HG02642 (cell line): ENCODE data around the gene HELZ.

Experiments used
- ATAC-seq: cut with Tn5 transposase; IDR thresholded peaks from one replicate; pipeline ENCODE4 v1.9.1; 2021; ENCODE audit warnings: mild to moderate bottlenecking; ENCODE audit not compliant: unreplicated experiment, poor library complexity

The HELZ gene

GRCh38 chr17:67058036-67058435 lies 187.0 kb downstream of the HELZ start:
- ATAC-seq: no peak

DNA sequence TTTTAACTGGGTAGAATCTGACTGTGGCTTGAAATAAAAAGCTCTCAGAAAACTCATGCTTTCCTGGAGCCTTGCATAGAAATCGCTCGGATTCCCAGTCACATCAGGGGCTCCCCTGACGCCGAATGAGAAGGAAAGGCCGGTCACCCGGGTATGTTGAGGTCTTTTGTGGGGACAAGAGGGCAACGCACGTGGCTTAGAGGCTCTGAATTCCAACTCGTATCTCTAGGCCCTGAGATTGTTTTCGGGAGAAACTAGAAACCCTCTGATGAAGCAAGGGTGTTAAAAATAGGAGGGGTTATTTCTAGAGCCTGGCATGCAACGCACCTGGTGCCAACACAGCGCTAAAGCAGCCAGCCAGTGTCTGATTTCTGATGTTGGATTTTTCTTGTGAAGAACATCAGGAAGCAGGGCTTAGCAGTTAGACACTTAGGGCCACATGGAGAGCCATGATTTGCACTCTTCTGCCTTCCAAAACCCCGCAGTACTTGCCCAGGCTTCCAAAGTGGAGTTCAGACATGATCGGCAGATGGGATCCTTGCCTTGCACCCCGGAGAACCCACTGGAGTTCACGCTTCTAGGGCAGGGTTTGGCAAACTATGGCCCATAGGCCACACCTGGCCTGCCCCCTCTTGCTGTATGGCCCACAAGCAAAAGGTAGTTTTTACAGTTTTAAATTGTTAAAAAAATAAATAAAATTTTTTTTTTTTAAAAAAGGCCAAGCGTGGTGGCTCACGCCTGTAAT lies 188.1 kb downstream of the HELZ start:
- ATAC-seq: no peak

- no peak for ATAC-seq
Measured at GRCh38 chr17:67055811-67056745, 188.9 kb downstream of the HELZ start.

DNA sequence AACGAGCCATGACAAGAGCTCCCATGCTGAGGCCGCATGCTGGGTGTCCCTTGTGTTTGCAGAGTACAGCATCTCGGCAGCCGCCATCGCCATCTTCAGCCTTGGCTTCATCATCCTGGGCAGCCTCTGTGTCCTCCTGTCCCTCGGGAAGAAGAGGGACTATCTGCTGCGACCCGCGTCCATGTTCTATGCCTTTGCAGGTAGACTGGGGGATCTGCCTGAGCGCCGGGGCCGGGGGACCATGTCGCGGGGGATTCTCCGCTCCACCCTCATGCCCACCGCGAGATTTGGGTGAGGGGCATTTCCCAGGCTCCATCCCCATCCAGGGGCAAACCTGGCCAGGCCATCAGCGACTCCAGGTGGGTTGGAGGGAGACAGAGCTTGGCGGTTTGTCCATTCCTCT lies 190.0 kb downstream of the HELZ start:
- ATAC-seq: no peak

GRCh38 chr17:67054608-67055007 lies 190.4 kb downstream of the HELZ start:
- no peak for ATAC-seq

- no peak for ATAC-seq
Measured at GRCh38 chr17:67054011-67054591, 190.9 kb downstream of the HELZ start.

- no peak for ATAC-seq
Measured at GRCh38 chr17:67053438-67054000, 191.5 kb downstream of the HELZ start.

DNA sequence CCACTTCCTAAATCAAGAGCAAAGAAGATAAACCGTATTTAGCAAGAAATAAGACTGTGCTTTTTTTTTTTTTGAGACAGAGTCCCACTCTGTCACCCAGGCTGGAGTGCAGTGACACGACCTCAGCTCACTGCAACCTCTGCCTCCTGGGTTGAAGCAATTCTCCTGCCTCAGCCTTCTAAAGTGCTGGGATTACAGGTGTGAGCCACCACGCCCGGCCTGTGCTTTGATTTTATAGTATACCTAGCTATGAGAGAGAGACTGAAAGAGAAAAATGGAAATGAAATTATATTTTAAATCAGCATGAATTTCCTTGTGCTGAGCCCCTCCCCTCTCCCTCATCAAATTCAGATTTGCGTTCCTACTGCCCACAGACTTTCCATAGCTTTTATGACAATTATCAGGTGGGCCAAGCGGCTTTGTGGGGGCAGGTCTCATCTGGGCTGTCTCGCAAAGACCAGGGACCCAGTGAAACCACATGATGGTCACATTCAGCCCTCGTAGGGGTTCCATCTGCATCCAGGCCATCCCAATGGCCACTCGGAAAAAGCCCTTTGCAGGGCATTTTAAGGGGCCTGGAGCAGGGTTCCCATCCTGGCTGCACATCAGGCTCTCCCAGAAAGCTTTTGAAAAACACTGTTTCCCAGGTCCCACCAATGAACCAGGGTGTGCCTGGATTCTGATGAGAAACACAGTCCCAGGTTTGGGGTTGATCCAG lies 192.1 kb downstream of the HELZ start:
- no peak for ATAC-seq

GRCh38 chr17:67051837-67052236 lies 193.2 kb downstream of the HELZ start:
- no peak for ATAC-seq

DNA sequence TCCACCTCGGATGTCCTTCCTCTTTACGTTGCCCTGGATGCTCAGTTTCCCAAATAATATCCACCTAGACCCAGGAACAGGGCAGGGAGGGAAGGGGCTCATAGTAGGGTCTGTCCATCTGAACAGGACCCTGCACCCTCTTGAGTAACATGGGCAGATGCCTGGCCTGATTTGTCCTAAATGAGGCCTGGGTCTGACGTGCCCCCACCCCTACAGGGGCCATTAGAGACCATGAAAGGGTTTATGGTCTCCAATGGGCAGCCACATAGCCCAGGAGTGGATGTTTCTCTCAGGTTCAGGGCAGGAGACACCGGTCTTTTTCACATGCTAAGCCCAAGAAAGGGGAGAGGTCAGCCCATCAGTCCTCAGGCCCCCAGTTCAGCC lies 193.8 kb downstream of the HELZ start:
- no peak for ATAC-seq

DNA sequence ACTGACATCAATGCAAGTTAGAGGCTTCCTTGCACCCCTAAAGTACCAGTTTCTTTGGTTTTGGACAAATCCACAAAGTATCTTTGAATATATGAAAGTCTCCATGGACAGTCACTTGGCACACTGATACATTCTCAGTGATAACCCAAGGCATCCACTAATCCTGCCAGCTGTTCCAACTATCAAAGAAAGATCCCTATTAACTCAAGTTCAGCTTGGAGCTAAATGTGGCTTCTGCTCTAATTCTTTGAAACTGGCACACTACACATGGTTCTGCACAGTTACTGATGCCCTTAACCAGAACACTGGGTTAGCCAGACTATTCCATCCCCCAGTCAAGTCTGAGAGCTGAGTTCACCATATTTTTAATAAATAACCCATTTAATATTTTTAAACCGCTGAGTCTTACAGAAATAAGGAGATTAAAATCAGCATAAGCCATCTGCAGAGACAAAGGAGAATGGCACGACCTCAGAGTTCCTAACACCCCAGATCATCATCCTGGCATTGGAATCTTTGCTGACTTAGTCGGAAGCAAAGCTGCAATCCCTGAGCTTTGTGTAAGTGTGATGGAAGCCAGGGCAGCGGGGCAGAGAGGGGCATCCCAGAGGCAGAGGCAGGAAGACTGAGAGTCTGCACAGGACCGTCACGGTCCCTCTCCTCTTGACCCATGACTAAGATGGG lies 194.4 kb downstream of the HELZ start:
- ATAC-seq: no peak

- no peak for ATAC-seq
Measured at GRCh38 chr17:67050066-67050465, 194.9 kb downstream of the HELZ start.

GRCh38 chr17:67049025-67049739 lies 195.8 kb downstream of the HELZ start:
- no peak for ATAC-seq

GRCh38 chr17:67047382-67047781 lies 197.6 kb downstream of the HELZ start:
- ATAC-seq: no peak

DNA sequence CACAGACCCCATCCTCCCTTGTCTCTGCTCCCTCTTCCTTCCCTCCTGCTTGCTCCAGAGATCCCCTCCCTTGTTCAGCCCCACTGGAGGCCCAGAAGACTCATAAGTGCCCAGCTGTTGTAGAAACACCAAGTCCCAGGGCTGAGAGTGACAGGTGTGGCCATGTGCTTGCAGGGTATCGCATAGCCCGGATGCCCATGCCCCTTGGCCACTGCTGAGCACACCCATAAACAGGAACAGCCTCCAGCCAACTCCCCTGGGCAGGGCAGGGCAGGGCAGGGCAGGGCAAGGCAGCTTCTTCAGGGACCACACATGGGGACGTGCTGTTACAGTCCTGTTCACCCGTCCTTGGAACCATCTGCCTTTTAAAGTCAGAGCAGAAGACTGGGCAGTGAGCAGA lies 198.6 kb downstream of the HELZ start:
- no peak for ATAC-seq

DNA sequence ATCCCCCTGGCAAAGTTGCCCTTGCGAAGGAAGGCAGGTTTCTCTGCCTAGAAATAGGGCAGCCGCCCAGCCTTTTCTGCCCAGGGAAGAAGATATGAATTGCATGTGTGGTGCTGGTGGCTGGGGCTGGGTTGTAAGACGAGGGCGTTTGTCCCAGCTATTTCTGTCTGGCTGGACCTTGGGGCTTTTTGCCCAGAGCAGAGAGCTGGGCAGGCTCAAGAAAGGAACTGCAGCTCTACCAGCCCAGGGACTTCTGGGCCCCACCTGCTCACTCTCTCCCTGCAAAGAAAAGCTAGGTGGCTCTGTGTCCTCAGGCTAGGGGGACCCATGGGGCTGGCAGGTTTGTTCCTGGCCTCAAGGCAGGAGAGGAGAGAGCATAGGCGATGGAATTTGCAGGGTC lies 200.1 kb downstream of the HELZ start:
- no peak for ATAC-seq

- no peak for ATAC-seq
Measured at GRCh38 chr17:67044016-67044772, 200.8 kb downstream of the HELZ start, which contains the start of gene CACNG1. TSS of gene CACNG1 (plus strand) at chr17:67044554. CDS start at chr17:67044661, 107 bp downstream.

DNA sequence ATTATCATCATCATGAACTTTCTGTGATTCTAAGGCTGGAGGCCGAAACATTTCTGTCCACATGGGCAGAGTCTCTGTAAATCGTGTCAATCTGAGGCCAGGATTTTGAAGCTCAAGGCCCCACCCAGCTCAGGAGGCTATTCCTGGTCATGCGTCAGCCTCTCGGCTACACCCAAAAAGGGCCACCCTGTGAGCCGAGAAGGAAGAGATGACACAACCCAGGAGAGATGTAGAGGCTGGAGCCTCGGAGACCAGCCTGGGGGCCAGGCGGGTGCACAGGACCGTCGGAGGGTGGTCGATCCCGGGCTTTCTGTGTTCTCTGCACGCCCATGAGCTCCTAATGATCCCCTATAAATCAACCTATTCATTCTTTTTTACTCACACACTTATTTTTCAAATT lies 201.7 kb downstream of the HELZ start:
- ATAC-seq: no peak
